ENCODE data around the gene FKBP2.

GRCh38 chr11:64226507-64227051 is 14.3 kb upstream of the FKBP2 start:
- TF ChIP-seq POLR2A (IDR thresholded peaks at IDR 0.05; ENCODE audit: low read depth, low read length), result peak; percentile 54; the same call in 1 of the 2 replicates
- 0 out of 2 replicates have a peak, but pooled peaks have one; percentile 5 for TF ChIP-seq SPI1 (IDR thresholded peaks at IDR 0.05; ENCODE audit: low read depth, low read length)
